ENCODE data around the gene TRAM2. TPM values are rescaled to one million over a fixed set of nuclear protein-coding genes. Genes with fewer than 3 reads are reported as not detected.

TRAM2 gene
- total RNA-seq (2012; rRNA removed), result 117 and 131 TPM in 2 replicates

- Histone ChIP-seq H3K9ac (ENCODE audit: low read depth, low read length) (peak within 1 kb of the TSS; percentile 97), H3K36me3 (ENCODE audit: insufficient read depth, low read length) (peaks cover 39% of the 10 kb centered on the region), H3K27me3 (ENCODE audit: control insufficient read depth, insufficient read depth, low read length) (no peaks in the 10 kb centered on the region), H3K4me3 (ENCODE audit: low read length) (peak within 1 kb of the TSS; percentile 96), H3K4me2 (ENCODE audit: low read length) (peak within 1 kb of the TSS; percentile 97), H3K9me3 (replicated peaks; ENCODE audit: low read length) (no peaks in the 10 kb centered on the region), H3K4me1 (ENCODE audit: control insufficient read depth, insufficient read depth, low read length) (peaks cover 30% of the 10 kb centered on the region)
Observed at GRCh38 chr6:52577022-52577777, at the start of gene TRAM2. Gene TRAM2, minus strand, starts transcription at chr6:52577060. Its CDS starts 145 bp downstream, at chr6:52576915.

- H3K27me3 ChIP-seq (ENCODE audit: control insufficient read depth, insufficient read depth, low read length), result no peaks in the 10 kb centered on the region
- no peaks in the 10 kb centered on the region for H3K4me1 ChIP-seq (ENCODE audit: control insufficient read depth, insufficient read depth, low read length)
- no peaks in the 10 kb centered on the region for H3K36me3 ChIP-seq (ENCODE audit: insufficient read depth, low read length)
- no peaks in the 10 kb centered on the region for H3K9me3 ChIP-seq (replicated peaks; ENCODE audit: low read length)
- H3K4me3 ChIP-seq (ENCODE audit: low read length), result no peak overlapping the region
- H3K9ac ChIP-seq (ENCODE audit: low read depth, low read length), result no peak overlapping the region
- H3K4me2 ChIP-seq (ENCODE audit: low read length), result no peak overlapping the region
Observed at GRCh38 chr6:52622810-52623209, 46.0 kb upstream of the TRAM2 start.

- H3K4me1 ChIP-seq (ENCODE audit: control insufficient read depth, insufficient read depth, low read length), result peaks cover 9% of the 10 kb centered on the region
- no peak overlapping the region for H3K9ac ChIP-seq (ENCODE audit: low read depth, low read length)
- H3K4me2 ChIP-seq (ENCODE audit: low read length), result no peak overlapping the region
- no peak overlapping the region for H3K4me3 ChIP-seq (ENCODE audit: low read length)
- H3K9me3 ChIP-seq (replicated peaks; ENCODE audit: low read length), result no peaks in the 10 kb centered on the region
- no peaks in the 10 kb centered on the region for H3K27me3 ChIP-seq (ENCODE audit: control insufficient read depth, insufficient read depth, low read length)
- no peaks in the 10 kb centered on the region for H3K36me3 ChIP-seq (ENCODE audit: insufficient read depth, low read length)
Observed at GRCh38 chr6:52621631-52622030, 44.8 kb upstream of the TRAM2 start.

GRCh38 chr6:52620906-52621190 lies 44.0 kb upstream of the TRAM2 start:
- H3K4me1 ChIP-seq (ENCODE audit: control insufficient read depth, insufficient read depth, low read length), result peaks cover 16% of the 10 kb centered on the region
- H3K27me3 ChIP-seq (ENCODE audit: control insufficient read depth, insufficient read depth, low read length), result no peaks in the 10 kb centered on the region
- no peak overlapping the region for H3K9ac ChIP-seq (ENCODE audit: low read depth, low read length)
- no peaks in the 10 kb centered on the region for H3K36me3 ChIP-seq (ENCODE audit: insufficient read depth, low read length)
- no peaks in the 10 kb centered on the region for H3K9me3 ChIP-seq (replicated peaks; ENCODE audit: low read length)
- no peak overlapping the region for H3K4me3 ChIP-seq (ENCODE audit: low read length)
- no peak overlapping the region for H3K4me2 ChIP-seq (ENCODE audit: low read length)

GRCh38 chr6:52620055-52620905 lies 43.4 kb upstream of the TRAM2 start:
- Histone ChIP-seq H3K4me1 (ENCODE audit: control insufficient read depth, insufficient read depth, low read length) (peaks cover 21% of the 10 kb centered on the region), H3K9me3 (replicated peaks; ENCODE audit: low read length) (no peaks in the 10 kb centered on the region), H3K27me3 (ENCODE audit: control insufficient read depth, insufficient read depth, low read length) (no peaks in the 10 kb centered on the region), H3K4me2 (ENCODE audit: low read length) (no peak overlapping the region), H3K9ac (ENCODE audit: low read depth, low read length) (no peak overlapping the region), H3K4me3 (ENCODE audit: low read length) (no peak overlapping the region), H3K36me3 (ENCODE audit: insufficient read depth, low read length) (no peaks in the 10 kb centered on the region)

- Histone ChIP-seq H3K9ac (ENCODE audit: low read depth, low read length) (no peak overlapping the region), H3K36me3 (ENCODE audit: insufficient read depth, low read length) (no peaks in the 10 kb centered on the region), H3K27me3 (ENCODE audit: control insufficient read depth, insufficient read depth, low read length) (no peaks in the 10 kb centered on the region), H3K4me2 (ENCODE audit: low read length) (peak overlapping the region; percentile 26), H3K4me1 (ENCODE audit: control insufficient read depth, insufficient read depth, low read length) (peaks cover 32% of the 10 kb centered on the region), H3K9me3 (replicated peaks; ENCODE audit: low read length) (no peaks in the 10 kb centered on the region), H3K4me3 (ENCODE audit: low read length) (no peak overlapping the region)
Observed at GRCh38 chr6:52617087-52617486, 40.2 kb upstream of the TRAM2 start.

- Histone ChIP-seq H3K4me2 (ENCODE audit: low read length) (peak overlapping the region; percentile 4), H3K9me3 (replicated peaks; ENCODE audit: low read length) (no peaks in the 10 kb centered on the region), H3K9ac (ENCODE audit: low read depth, low read length) (no peak overlapping the region), H3K4me1 (ENCODE audit: control insufficient read depth, insufficient read depth, low read length) (peaks cover 40% of the 10 kb centered on the region), H3K27me3 (ENCODE audit: control insufficient read depth, insufficient read depth, low read length) (no peaks in the 10 kb centered on the region), H3K36me3 (ENCODE audit: insufficient read depth, low read length) (no peaks in the 10 kb centered on the region), H3K4me3 (ENCODE audit: low read length) (no peak overlapping the region)
Observed at GRCh38 chr6:52616059-52616690, 39.3 kb upstream of the TRAM2 start.

- no peak overlapping the region for H3K4me3 ChIP-seq (ENCODE audit: low read length)
- no peak overlapping the region for H3K9ac ChIP-seq (ENCODE audit: low read depth, low read length)
Observed at GRCh38 chr6:52612336-52613054, 35.6 kb upstream of the TRAM2 start.

GRCh38 chr6:52611833-52612232 lies 35.0 kb upstream of the TRAM2 start:
- Histone ChIP-seq H3K9me3 (replicated peaks; ENCODE audit: low read length) (no peaks in the 10 kb centered on the region), H3K9ac (ENCODE audit: low read depth, low read length) (no peak overlapping the region), H3K4me3 (ENCODE audit: low read length) (no peak overlapping the region), H3K27me3 (ENCODE audit: control insufficient read depth, insufficient read depth, low read length) (no peaks in the 10 kb centered on the region), H3K4me1 (ENCODE audit: control insufficient read depth, insufficient read depth, low read length) (peaks cover 40% of the 10 kb centered on the region), H3K4me2 (ENCODE audit: low read length) (no peak overlapping the region), H3K36me3 (ENCODE audit: insufficient read depth, low read length) (no peaks in the 10 kb centered on the region)

More at GRCh38 chr6:52612336-52613054, 35.6 kb upstream of the TRAM2 start:
- no peaks in the 10 kb centered on the region for H3K9me3 ChIP-seq (replicated peaks; ENCODE audit: low read length)
- H3K27me3 ChIP-seq (ENCODE audit: control insufficient read depth, insufficient read depth, low read length), result no peaks in the 10 kb centered on the region
- H3K4me1 ChIP-seq (ENCODE audit: control insufficient read depth, insufficient read depth, low read length), result peaks cover 47% of the 10 kb centered on the region
- no peaks in the 10 kb centered on the region for H3K36me3 ChIP-seq (ENCODE audit: insufficient read depth, low read length)
- no peak overlapping the region for H3K4me2 ChIP-seq (ENCODE audit: low read length)

- no peaks in the 10 kb centered on the region for H3K27me3 ChIP-seq (ENCODE audit: control insufficient read depth, insufficient read depth, low read length)
- H3K36me3 ChIP-seq (ENCODE audit: insufficient read depth, low read length), result no peaks in the 10 kb centered on the region
- H3K4me2 ChIP-seq (ENCODE audit: low read length), result no peak overlapping the region
- no peak overlapping the region for H3K4me3 ChIP-seq (ENCODE audit: low read length)
- H3K4me1 ChIP-seq (ENCODE audit: control insufficient read depth, insufficient read depth, low read length), result peaks cover 30% of the 10 kb centered on the region
- H3K9ac ChIP-seq (ENCODE audit: low read depth, low read length), result no peak overlapping the region
- no peaks in the 10 kb centered on the region for H3K9me3 ChIP-seq (replicated peaks; ENCODE audit: low read length)
Observed at GRCh38 chr6:52610745-52611355, 34.0 kb upstream of the TRAM2 start.

- H3K9ac ChIP-seq (ENCODE audit: low read depth, low read length), result no peak overlapping the region
Observed at GRCh38 chr6:52610011-52610410, 33.2 kb upstream of the TRAM2 start.

More at GRCh38 chr6:52610011-52610410, 33.2 kb upstream of the TRAM2 start:
- H3K36me3 ChIP-seq (ENCODE audit: insufficient read depth, low read length), result no peaks in the 10 kb centered on the region
- H3K4me2 ChIP-seq (ENCODE audit: low read length), result no peak overlapping the region
- H3K9me3 ChIP-seq (replicated peaks; ENCODE audit: low read length), result no peaks in the 10 kb centered on the region
- H3K4me1 ChIP-seq (ENCODE audit: control insufficient read depth, insufficient read depth, low read length), result peaks cover 25% of the 10 kb centered on the region
- no peak overlapping the region for H3K4me3 ChIP-seq (ENCODE audit: low read length)
- no peaks in the 10 kb centered on the region for H3K27me3 ChIP-seq (ENCODE audit: control insufficient read depth, insufficient read depth, low read length)

All from skeletal muscle satellite cell (primary cell).